ENCODE data around the gene COL17A1. TPM values are rescaled to one million over a fixed set of nuclear protein-coding genes. Genes with fewer than 3 reads are reported as not detected.

Gene COL17A1
- total RNA-seq, 1 experiment from 2014 or later: 3.5 TPM

GRCh38 chr10:104053201-104053600 lies 32.5 kb downstream of the COL17A1 start:
- intact Hi-C loops (cut with micrococcal nuclease): no loop called here
- CTCF ChIA-PET: no interaction called here

More at GRCh38 chr10:104053201-104053600, 32.5 kb downstream of the COL17A1 start:
- POLR2A ChIA-PET: no interaction called here
- H3K9me3 ChIP-seq (ENCODE audit: control insufficient read depth in 1 of 2, insufficient read depth in 1 of 2, low read depth in 1 of 2, low read length in 2 of 2): no peaks in the 10 kb centered on the region
- DNase-seq (ENCODE audit: low read depth, low spot score) (no peak), ATAC-seq (no peak)
- H3K4me1 ChIP-seq (ENCODE audit: control insufficient read depth in 1 of 2, insufficient read depth in 2 of 2, low read length in 2 of 2): peaks cover 15 to 37% of the 10 kb centered on the region in 2 experiments
- no peak overlapping the region for H3K4me3 ChIP-seq (replicated peaks in 1 of 2; ENCODE audit: low read depth in 1 of 2, low read length in 2 of 2)
- no peaks in the 10 kb centered on the region for H3K79me2 ChIP-seq (ENCODE audit: insufficient read depth, low read length)
- no peak overlapping the region for H3K27ac ChIP-seq (ENCODE audit: low read depth, low read length)
- H3K9me2 ChIP-seq (ENCODE audit: insufficient read depth): no peaks in the 10 kb centered on the region
- H2AFZ ChIP-seq (ENCODE audit: low read depth, low read length, poor library complexity, severe bottlenecking): no peak overlapping the region
- TF ChIP-seq MAX (IDR thresholded peaks at IDR 0.05) (no peak), SP1 (IDR thresholded peaks at IDR 0.05; ENCODE audit: low read depth) (no peak), TCF7L2 (IDR thresholded peaks at IDR 0.05; ENCODE audit: borderline replicate concordance, extremely low read depth, insufficient read depth, insufficient read length) (no peak), ZFX (IDR thresholded peaks at IDR 0.05) (no peak), FOSL1 (IDR thresholded peaks at IDR 0.05; ENCODE audit: low read depth) (no peak), YY1 (IDR thresholded peaks at IDR 0.05; ENCODE audit: extremely low read depth, insufficient replicate concordance, low read depth, low read length) (no peak), CEBPB (IDR thresholded peaks at IDR 0.05; ENCODE audit: low read depth) (no peak), SRF (IDR thresholded peaks at IDR 0.05; ENCODE audit: low read depth) (no peak), REST (IDR thresholded peaks at IDR 0.05; ENCODE audit: low read depth) (no peak), ZNF274 (IDR thresholded peaks at IDR 0.05; ENCODE audit: low read depth, low read length) (no peak), SIN3A (IDR thresholded peaks at IDR 0.05; ENCODE audit: low read depth) (no peak), POLR2A (IDR thresholded peaks at IDR 0.05; ENCODE audit: borderline replicate concordance, extremely low read depth, insufficient read depth, insufficient read length) (no peak), ELF1 (IDR thresholded peaks at IDR 0.05; ENCODE audit: borderline replicate concordance, low read depth) (no peak), EZH2 (IDR thresholded peaks at IDR 0.05) (no peak), RAD21 (IDR thresholded peaks at IDR 0.05; ENCODE audit: low read depth) (no peak)
- H3K27me3 ChIP-seq (ENCODE audit: insufficient read depth, low read length): no peaks in the 10 kb centered on the region
- no peak overlapping the region for H3K9ac ChIP-seq (ENCODE audit: low read length)
- H3K4me2 ChIP-seq (ENCODE audit: low read length): no peak overlapping the region
- no peaks in the 10 kb centered on the region for H4K20me1 ChIP-seq (ENCODE audit: insufficient read depth)
- H3K36me3 ChIP-seq (ENCODE audit: control insufficient read depth in 1 of 2, insufficient read depth in 2 of 2, low read length in 2 of 2): no peaks in the 10 kb centered on the region
- RAD21 ChIA-PET (ENCODE audit: low non-redundant PET in 1 of 2, low total read pairs in 2 of 2, uncharacterized antibody in 2 of 2, unreplicated experiment in 2 of 2): no interaction called here
- no TSS peak for BruUV-seq (replicated peaks)
